Right cardiac atrium (tissue), 5 donors: Measurements from ENCODE around the gene GALNTL6. TPM values are rescaled to one million over a fixed set of nuclear protein-coding genes. Genes with fewer than 3 reads are reported as not detected.
"Not testable (repeated sequence)": the region's sequence is repeated elsewhere in the genome, so short reads cannot be mapped to it uniquely, and the experiment has no call there.

Experiments used
- ATAC-seq, 2 donors: fragments of 200-7000 bp; cut with Tn5 transposase; one replicate each; pipeline versions ENCODE4 v1.8.0 to v1.9.1; 2020; ENCODE audit warnings: moderate library complexity in 2 of 2, mild to moderate bottlenecking in 1 of 2
- DNase-seq, 3 donors: peaks; one replicate each; pipeline ENCODE4 v3.0.0-alpha.2; 2020
- H3K27ac ChIP-seq: one replicate; pipeline ENCODE4 v1.5.1; 2013; ENCODE audit warnings: mild to moderate bottlenecking, low read length, control low read depth, moderate library complexity
- H3K27me3 ChIP-seq: one replicate; pipeline ENCODE4 v1.6.1; 2013; ENCODE audit not compliant: control insufficient read depth, insufficient read depth
- H3K4me1 ChIP-seq: one replicate; pipeline ENCODE4 v1.6.1; 2013; ENCODE audit warnings: low read length; ENCODE audit not compliant: control insufficient read depth, insufficient read depth
- H3K4me3 ChIP-seq: one replicate; pipeline ENCODE4 v1.5.1; 2013; ENCODE audit warnings: low read length, control low read depth
- H3K9me3 ChIP-seq: one replicate; pipeline ENCODE4 v1.6.1; 2013; ENCODE audit warnings: low read length; ENCODE audit not compliant: control insufficient read depth
- WGBS: extraction: QIAGEN DNeasy Blood & Tissue Kit; methylation state at CpG from one replicate; pipeline ENCODE4 v1.1.7; 2013; 5-methylcytosine and 5-hydroxymethylcytosine counted together
- intact Hi-C, 4 donors: fragments of 100-400 bp; cut with DNase I; formaldehyde crosslinking; loops; one replicate each; pipeline versions ENCODE4 v1.11.0 to v1.14.0; 2022 to 2023
- polyA plus RNA-seq: library from polyadenylated mRNA; stranded (reverse); fragments of 200-250 nt; gene quantifications from one replicate; pipeline ENCODE4 v1.2.3, GENCODE V29; 2013
- total RNA-seq, 4 donors: library from RNA; stranded (reverse); fragmentation: NEBNext Ultra II Directional; extraction: Animal tissue kit (Norgen Biotek cat#: 25700); gene quantifications; one replicate each; pipeline ENCODE4 v1.2.1, GENCODE V29; 2021
- donor health status: healthy with polysubstance abuse.
- donor health status: DM: no; HTN: yes; CAD: no.
- donor health status: DM: no; HTN: no; CAD: no.
- donor health status: DM: no; HTN: yes; CAD: no; lungs with severe emphysema.
- donor health status: DM: yes; HTN: yes; CAD: no.

The GALNTL6 gene
- total and polyA plus RNA-seq, 5 donors, result not detected

GRCh38 chr4:172706000-172706399 is 892.8 kb downstream of the GALNTL6 start:
- no peaks in the 10 kb centered on the region for H3K27me3 ChIP-seq
- ATAC-seq (no peak), DNase-seq (no peak)

GRCh38 chr4:172707622-172708021 is 894.4 kb downstream of the GALNTL6 start:
- no peak for ATAC-seq

More at GRCh38 chr4:172706000-172706399, 892.8 kb downstream of the GALNTL6 start:
- no peak overlapping the region for H3K4me3 ChIP-seq
- intact Hi-C loops, result no loop called here
- H3K9me3 ChIP-seq, result no peaks in the 10 kb centered on the region
- no peaks in the 10 kb centered on the region for H3K4me1 ChIP-seq
- H3K27ac ChIP-seq, result no peak overlapping the region

GRCh38 chr4:172708184-172708583 is 895.0 kb downstream of the GALNTL6 start:
- H3K27ac ChIP-seq, result no peak overlapping the region
- no peaks in the 10 kb centered on the region for H3K4me1 ChIP-seq
- no peaks in the 10 kb centered on the region for H3K9me3 ChIP-seq
- ATAC-seq (no peak), DNase-seq (no peak)
- 67% methylated on average over 5 of the region's 5 CpGs for WGBS
- no peaks in the 10 kb centered on the region for H3K27me3 ChIP-seq
- intact Hi-C loops, result no loop called here
- no peak overlapping the region for H3K4me3 ChIP-seq

More at GRCh38 chr4:172707622-172708021, 894.4 kb downstream of the GALNTL6 start:
- WGBS, result 65% methylated on average over 1 of the region's 1 CpG
- no peaks in the 10 kb centered on the region for H3K27me3 ChIP-seq
- H3K4me1 ChIP-seq, result no peaks in the 10 kb centered on the region
- no peak overlapping the region for H3K27ac ChIP-seq
- intact Hi-C loops, result no loop called here
- H3K9me3 ChIP-seq, result no peaks in the 10 kb centered on the region
- no peak for DNase-seq
- H3K4me3 ChIP-seq, result no peak overlapping the region

GRCh38 chr4:172709376-172709775 is 896.2 kb downstream of the GALNTL6 start:
- 12% methylated on average over 1 of the region's 1 CpG for WGBS
- intact Hi-C loops, result no loop called here
- Histone ChIP-seq H3K27me3 (no peaks in the 10 kb centered on the region), H3K4me3 (no peak overlapping the region), H3K9me3 (no peaks in the 10 kb centered on the region), H3K27ac (no peak overlapping the region), H3K4me1 (no peaks in the 10 kb centered on the region)
- no peak for DNase-seq
- ATAC-seq, result no peak

- intact Hi-C loops, result no loop called here
- Histone ChIP-seq H3K27ac (no peak overlapping the region), H3K9me3 (no peaks in the 10 kb centered on the region), H3K4me1 (no peaks in the 10 kb centered on the region), H3K4me3 (no peak overlapping the region), H3K27me3 (no peaks in the 10 kb centered on the region)
- ATAC-seq (no peak), DNase-seq (no peak)
- WGBS, result 46% methylated on average over 9 of the region's 9 CpGs
Observed at GRCh38 chr4:172716291-172716690, 903.1 kb downstream of the GALNTL6 start.

- H3K4me3 ChIP-seq, result no peak overlapping the region
- intact Hi-C loops, result no loop called here
- no peaks in the 10 kb centered on the region for H3K4me1 ChIP-seq
Observed at GRCh38 chr4:172721659-172722058, 908.5 kb downstream of the GALNTL6 start.

GRCh38 chr4:172725581-172725980 is 912.4 kb downstream of the GALNTL6 start:
- DNase-seq, result no peak
- H3K4me1 ChIP-seq, result no peaks in the 10 kb centered on the region
- ATAC-seq, result no peak
- WGBS, result 32% methylated on average over 3 of the region's 3 CpGs
- intact Hi-C loops, result no loop called here
- no peak overlapping the region for H3K27ac ChIP-seq
- H3K4me3 ChIP-seq, result no peak overlapping the region
- no peaks in the 10 kb centered on the region for H3K9me3 ChIP-seq
- H3K27me3 ChIP-seq, result no peaks in the 10 kb centered on the region

More at GRCh38 chr4:172721659-172722058, 908.5 kb downstream of the GALNTL6 start:
- no peak for ATAC-seq
- Histone ChIP-seq H3K9me3 (no peaks in the 10 kb centered on the region), H3K27ac (no peak overlapping the region), H3K27me3 (no peaks in the 10 kb centered on the region)
- DNase-seq, result no peak
- 58% methylated on average over 4 of the region's 4 CpGs for WGBS

GRCh38 chr4:172726001-172726423 is 912.8 kb downstream of the GALNTL6 start:
- Histone ChIP-seq H3K27me3 (no peaks in the 10 kb centered on the region), H3K4me3 (no peak overlapping the region), H3K4me1 (no peaks in the 10 kb centered on the region), H3K27ac (no peak overlapping the region), H3K9me3 (no peaks in the 10 kb centered on the region)
- no peak for DNase-seq
- intact Hi-C loops, result no loop called here
- no peak for ATAC-seq
- 30% methylated on average over 15 of the region's 15 CpGs for WGBS

- 96% methylated on average over 4 of the region's 4 CpGs for WGBS
- intact Hi-C loops, result no loop called here
- no peak for ATAC-seq
Observed at GRCh38 chr4:172727631-172728030, 914.4 kb downstream of the GALNTL6 start.

GRCh38 chr4:172733645-172734044 is 920.4 kb downstream of the GALNTL6 start:
- H3K4me1 ChIP-seq, H3K9me3 ChIP-seq, H3K4me3 ChIP-seq, intact Hi-C loops, ATAC-seq, H3K27me3 ChIP-seq, H3K27ac ChIP-seq, DNase-seq: not testable (repeated sequence)
- WGBS, result 95% methylated on average over 3 of the region's 3 CpGs

More at GRCh38 chr4:172727631-172728030, 914.4 kb downstream of the GALNTL6 start:
- Histone ChIP-seq H3K4me1 (no peaks in the 10 kb centered on the region), H3K4me3 (no peak overlapping the region), H3K27me3 (no peaks in the 10 kb centered on the region), H3K27ac (no peak overlapping the region), H3K9me3 (no peaks in the 10 kb centered on the region)
- DNase-seq, result no peak

- Histone ChIP-seq H3K27me3 (no peaks in the 10 kb centered on the region), H3K9me3 (peaks cover 3% of the 10 kb centered on the region), H3K4me1 (no peaks in the 10 kb centered on the region), H3K27ac (no peak overlapping the region), H3K4me3 (no peak overlapping the region)
- intact Hi-C loops, result no loop called here
- ATAC-seq, result no peak
- WGBS, result 81% methylated on average over 4 of the region's 4 CpGs
- DNase-seq, result no peak
Observed at GRCh38 chr4:172734555-172734954, 921.4 kb downstream of the GALNTL6 start.

- no peak overlapping the region for H3K27ac ChIP-seq
- H3K9me3 ChIP-seq, result peaks cover 3% of the 10 kb centered on the region
- H3K4me1 ChIP-seq, result no peaks in the 10 kb centered on the region
- DNase-seq (no peak), ATAC-seq (no peak)
- H3K4me3 ChIP-seq, result no peak overlapping the region
- WGBS, result 78% methylated on average over 5 of the region's 5 CpGs
- intact Hi-C loops, result no loop called here
- no peaks in the 10 kb centered on the region for H3K27me3 ChIP-seq
Observed at GRCh38 chr4:172736046-172736445, 922.8 kb downstream of the GALNTL6 start.
